Panc1 (cell line): ENCODE data around the gene DOCK11. TPM values are rescaled to one million over a fixed set of nuclear protein-coding genes. Genes with fewer than 3 reads are reported as not detected.

Experiments used
- ATAC-seq: fragments of 200-7000 bp; cut with Tn5 transposase; 2 replicates; pipeline ENCODE4 v1.9.1; 2020; ENCODE audit warnings: mild to moderate bottlenecking, moderate library complexity
- BruUV-seq: library from RNA; stranded (reverse); fragments of 400-500 nt; replicated peaks from 2 replicates; lab custom pipeline; 2021; lab: Mats Ljungman, UMichigan
- CTCF ChIA-PET: fragments of 300-600 bp; sonication (Branson Sonifier 250); formaldehyde crosslinking; loops from one replicate; lab custom pipeline; 2022; ENCODE audit warnings: antibody characterized with exemption; lab: Charles Lee
- POLR2A ChIA-PET: fragments of 300-600 bp; sonication (Branson Sonifier 250); formaldehyde crosslinking; loops from one replicate; lab custom pipeline; 2022; ENCODE audit warnings: antibody characterized with exemption; lab: Charles Lee
- DNase-seq: peaks from one replicate; pipeline ENCODE4 v3.0.0-alpha.2; 2010; ENCODE audit warnings: low read depth, low spot score
- H3K27ac ChIP-seq: 2 replicates; pipeline ENCODE4 v1.5.1; 2011; ENCODE audit warnings: mild to moderate bottlenecking, low read length, inconsistent platforms
- H3K27me3 ChIP-seq: fragments of 200-500 bp; sonication (Bioruptor generic); 2 replicates; pipeline ENCODE4 v1.6.0; 2014; ENCODE audit warnings: low read length, inconsistent platforms; ENCODE audit not compliant: control insufficient read depth, insufficient read depth
- H3K36me3 ChIP-seq: fragments of 200-500 bp; sonication (Bioruptor generic); 2 replicates; pipeline ENCODE4 v1.5.1; 2014; ENCODE audit warnings: inconsistent platforms, mild to moderate bottlenecking, low read length, moderate library complexity; ENCODE audit not compliant: control insufficient read depth, insufficient read depth
- H3K4me1 ChIP-seq: 2 replicates; pipeline ENCODE4 v1.5.1; 2011; ENCODE audit warnings: inconsistent platforms, mild to moderate bottlenecking, low read length, moderate library complexity; ENCODE audit not compliant: control insufficient read depth, insufficient read depth
- H3K4me3 ChIP-seq, 2 experiments: 2 replicates each; pipeline ENCODE4 v1.5.1; 2011 to 2012; ENCODE audit warnings: low read depth in 2 of 2, low read length in 2 of 2, mild to moderate bottlenecking in 2 of 2, inconsistent platforms in 1 of 2, moderate library complexity in 1 of 2
- H3K9me3 ChIP-seq: fragments of 200-500 bp; sonication (Bioruptor generic); 2 replicates; pipeline ENCODE4 v1.5.1; 2014; ENCODE audit warnings: low read depth, mild to moderate bottlenecking, inconsistent platforms, low read length, moderate library complexity; ENCODE audit not compliant: control insufficient read depth, insufficient read depth
- POLR2AphosphoS5 ChIP-seq: IDR thresholded peaks from 2 replicates; pipeline ENCODE4 v1.6.1; 2012; ENCODE audit warnings: mild to moderate bottlenecking, low read depth, low read length, moderate library complexity
- SIN3A ChIP-seq: IDR thresholded peaks from 2 replicates; pipeline ENCODE4 v1.6.1; 2012; ENCODE audit warnings: low read depth, mild to moderate bottlenecking, low read length, moderate library complexity, borderline replicate concordance; ENCODE audit not compliant: insufficient read depth
- TCF7L2 ChIP-seq: IDR thresholded peaks from 2 replicates; pipeline ENCODE4 v1.6.1; 2011; ENCODE audit warnings: mild to moderate bottlenecking, low read depth, low read length, inconsistent platforms
- in situ Hi-C: cut with HindIII; loops from 2 replicates; pipeline ENCODE4 v1.10.0; 2016; ENCODE audit warnings: low sequenced_read_pairs, low pct_unique_long_range_greater_than_20kb
- intact Hi-C: fragments of 100-400 bp; cut with micrococcal nuclease; formaldehyde crosslinking; loops from one replicate; pipeline ENCODE4 v1.10.0; 2022; ENCODE audit not compliant: unreplicated experiment
- total RNA-seq: library from RNA; stranded (reverse); gene quantifications from one replicate; pipeline ENCODE4 v1.2.1, GENCODE V29; 2021; ENCODE audit not compliant: unreplicated experiment
- TF ChIP-seq, protein P1 (sequence below), 2 experiments: IDR thresholded peaks; 2 replicates each; pipeline ENCODE4 v1.6.1; 2011 to 2012; ENCODE audit warnings: low read depth in 2 of 2, control low read depth in 1 of 2, low read length in 1 of 2, mild to moderate bottlenecking in 1 of 2, moderate library complexity in 1 of 2; ENCODE audit not compliant: insufficient read depth in 1 of 2
- TF ChIP-seq, protein P2 (sequence below): fragments of 450-650 bp; IDR thresholded peaks from 2 replicates; pipeline ENCODE4 v1.5.1; 2017; ENCODE audit warnings: mild to moderate bottlenecking

Gene DOCK11
- total RNA-seq, 1 experiment from 2014 or later: 2.0 TPM

DNA sequence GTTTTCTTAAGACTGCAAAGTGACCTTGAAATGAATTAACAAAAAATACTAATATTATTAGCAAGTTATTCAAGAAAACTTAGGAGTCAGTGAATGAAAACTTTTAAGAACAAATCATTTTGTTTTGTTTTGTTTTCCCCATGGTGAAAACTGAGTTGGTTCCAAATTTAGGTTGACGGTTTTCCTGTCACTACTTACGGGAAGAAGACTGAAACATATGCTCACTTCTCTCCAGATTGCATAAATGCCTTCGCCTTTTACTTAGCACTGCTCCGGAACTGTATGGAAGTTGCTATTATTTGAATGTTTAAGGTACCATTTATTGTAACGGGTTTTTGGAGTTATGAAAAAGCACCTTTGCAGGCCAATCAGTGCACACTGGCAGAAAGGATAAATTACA is 42.8 kb downstream of the DOCK11 start:
- H3K4me3 ChIP-seq: no peak overlapping the region
- intact Hi-C loops (no loop called here), in situ Hi-C loops (no loop called here)
- no peak overlapping the region for H3K27ac ChIP-seq
- ATAC-seq (no peak), DNase-seq (no peak)
- ChIA-PET POLR2A (no interaction called here), CTCF (interaction anchor here (0.7 kb wide), 1 partner anchor 74 kb away, joined by 5 read pairs; no protein-coding TSS in a partner anchor)
- H3K27me3 ChIP-seq: no peaks in the 10 kb centered on the region
- TF ChIP-seq, protein P1, sequence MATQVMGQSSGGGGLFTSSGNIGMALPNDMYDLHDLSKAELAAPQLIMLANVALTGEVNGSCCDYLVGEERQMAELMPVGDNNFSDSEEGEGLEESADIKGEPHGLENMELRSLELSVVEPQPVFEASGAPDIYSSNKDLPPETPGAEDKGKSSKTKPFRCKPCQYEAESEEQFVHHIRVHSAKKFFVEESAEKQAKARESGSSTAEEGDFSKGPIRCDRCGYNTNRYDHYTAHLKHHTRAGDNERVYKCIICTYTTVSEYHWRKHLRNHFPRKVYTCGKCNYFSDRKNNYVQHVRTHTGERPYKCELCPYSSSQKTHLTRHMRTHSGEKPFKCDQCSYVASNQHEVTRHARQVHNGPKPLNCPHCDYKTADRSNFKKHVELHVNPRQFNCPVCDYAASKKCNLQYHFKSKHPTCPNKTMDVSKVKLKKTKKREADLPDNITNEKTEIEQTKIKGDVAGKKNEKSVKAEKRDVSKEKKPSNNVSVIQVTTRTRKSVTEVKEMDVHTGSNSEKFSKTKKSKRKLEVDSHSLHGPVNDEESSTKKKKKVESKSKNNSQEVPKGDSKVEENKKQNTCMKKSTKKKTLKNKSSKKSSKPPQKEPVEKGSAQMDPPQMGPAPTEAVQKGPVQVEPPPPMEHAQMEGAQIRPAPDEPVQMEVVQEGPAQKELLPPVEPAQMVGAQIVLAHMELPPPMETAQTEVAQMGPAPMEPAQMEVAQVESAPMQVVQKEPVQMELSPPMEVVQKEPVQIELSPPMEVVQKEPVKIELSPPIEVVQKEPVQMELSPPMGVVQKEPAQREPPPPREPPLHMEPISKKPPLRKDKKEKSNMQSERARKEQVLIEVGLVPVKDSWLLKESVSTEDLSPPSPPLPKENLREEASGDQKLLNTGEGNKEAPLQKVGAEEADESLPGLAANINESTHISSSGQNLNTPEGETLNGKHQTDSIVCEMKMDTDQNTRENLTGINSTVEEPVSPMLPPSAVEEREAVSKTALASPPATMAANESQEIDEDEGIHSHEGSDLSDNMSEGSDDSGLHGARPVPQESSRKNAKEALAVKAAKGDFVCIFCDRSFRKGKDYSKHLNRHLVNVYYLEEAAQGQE (IDR thresholded peaks at IDR 0.05; ENCODE audit: insufficient read depth in 1 of 2, low read depth in 2 of 2, low read length in 1 of 2): no peak
- TF ChIP-seq TCF7L2 (no peak), POLR2AphosphoS5 (no peak), SIN3A (no peak)
- TF ChIP-seq, protein P2, sequence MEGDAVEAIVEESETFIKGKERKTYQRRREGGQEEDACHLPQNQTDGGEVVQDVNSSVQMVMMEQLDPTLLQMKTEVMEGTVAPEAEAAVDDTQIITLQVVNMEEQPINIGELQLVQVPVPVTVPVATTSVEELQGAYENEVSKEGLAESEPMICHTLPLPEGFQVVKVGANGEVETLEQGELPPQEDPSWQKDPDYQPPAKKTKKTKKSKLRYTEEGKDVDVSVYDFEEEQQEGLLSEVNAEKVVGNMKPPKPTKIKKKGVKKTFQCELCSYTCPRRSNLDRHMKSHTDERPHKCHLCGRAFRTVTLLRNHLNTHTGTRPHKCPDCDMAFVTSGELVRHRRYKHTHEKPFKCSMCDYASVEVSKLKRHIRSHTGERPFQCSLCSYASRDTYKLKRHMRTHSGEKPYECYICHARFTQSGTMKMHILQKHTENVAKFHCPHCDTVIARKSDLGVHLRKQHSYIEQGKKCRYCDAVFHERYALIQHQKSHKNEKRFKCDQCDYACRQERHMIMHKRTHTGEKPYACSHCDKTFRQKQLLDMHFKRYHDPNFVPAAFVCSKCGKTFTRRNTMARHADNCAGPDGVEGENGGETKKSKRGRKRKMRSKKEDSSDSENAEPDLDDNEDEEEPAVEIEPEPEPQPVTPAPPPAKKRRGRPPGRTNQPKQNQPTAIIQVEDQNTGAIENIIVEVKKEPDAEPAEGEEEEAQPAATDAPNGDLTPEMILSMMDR: no peak
- H3K9me3 ChIP-seq: no peaks in the 10 kb centered on the region
- no TSS peak for BruUV-seq
- no peaks in the 10 kb centered on the region for H3K4me1 ChIP-seq
- H3K36me3 ChIP-seq: no peaks in the 10 kb centered on the region

DNA sequence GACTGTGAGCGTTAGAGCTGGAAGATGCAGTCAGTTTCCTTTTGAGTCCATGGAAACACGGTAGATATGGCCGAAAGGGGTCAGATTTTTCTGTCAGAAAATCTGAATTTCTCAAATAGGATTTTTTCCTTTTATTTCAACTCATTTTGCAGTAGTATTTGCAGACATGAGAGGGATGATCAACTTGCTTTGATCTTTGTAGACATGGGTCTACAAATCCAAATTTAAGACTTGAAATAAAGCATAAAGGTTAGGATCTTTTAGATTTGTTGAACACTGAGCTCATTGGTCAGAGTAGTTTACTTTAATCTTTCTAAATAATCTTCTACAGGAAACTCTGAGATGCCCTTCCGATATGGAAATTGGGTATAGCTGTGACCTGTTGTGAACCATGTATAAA is 44.7 kb downstream of the DOCK11 start:
- DNase-seq: no peak
- ChIA-PET POLR2A (no interaction called here), CTCF (no interaction called here)
- Histone ChIP-seq H3K4me3 (no peak overlapping the region), H3K27me3 (no peaks in the 10 kb centered on the region), H3K27ac (no peak overlapping the region), H3K9me3 (no peaks in the 10 kb centered on the region), H3K36me3 (no peaks in the 10 kb centered on the region), H3K4me1 (no peaks in the 10 kb centered on the region)
- in situ Hi-C loops: no loop called here
- TF ChIP-seq, protein P1 (IDR thresholded peaks at IDR 0.05; ENCODE audit: insufficient read depth in 1 of 2, low read depth in 2 of 2, low read length in 1 of 2): no peak
- TF ChIP-seq TCF7L2 (no peak), SIN3A (no peak), POLR2AphosphoS5 (no peak)
- TF ChIP-seq, protein P2: no peak
- ATAC-seq: no peak
- no TSS peak for BruUV-seq
- intact Hi-C loops: no loop called here
